GM18861 (cell line): ENCODE measurements around the gene TPPP.
A peak's percentile ranks its signal among the peaks of the same experiment; 100 is the strongest.
"Not testable (repeated sequence)": the region's sequence is repeated elsewhere in the genome, so short reads cannot be mapped to it uniquely, and the experiment has no call there.

Source experiments
- ATAC-seq: cut with Tn5 transposase; IDR thresholded peaks from one replicate; pipeline ENCODE4 v1.9.1; 2021; ENCODE audit not compliant: unreplicated experiment

The TPPP gene

DNA sequence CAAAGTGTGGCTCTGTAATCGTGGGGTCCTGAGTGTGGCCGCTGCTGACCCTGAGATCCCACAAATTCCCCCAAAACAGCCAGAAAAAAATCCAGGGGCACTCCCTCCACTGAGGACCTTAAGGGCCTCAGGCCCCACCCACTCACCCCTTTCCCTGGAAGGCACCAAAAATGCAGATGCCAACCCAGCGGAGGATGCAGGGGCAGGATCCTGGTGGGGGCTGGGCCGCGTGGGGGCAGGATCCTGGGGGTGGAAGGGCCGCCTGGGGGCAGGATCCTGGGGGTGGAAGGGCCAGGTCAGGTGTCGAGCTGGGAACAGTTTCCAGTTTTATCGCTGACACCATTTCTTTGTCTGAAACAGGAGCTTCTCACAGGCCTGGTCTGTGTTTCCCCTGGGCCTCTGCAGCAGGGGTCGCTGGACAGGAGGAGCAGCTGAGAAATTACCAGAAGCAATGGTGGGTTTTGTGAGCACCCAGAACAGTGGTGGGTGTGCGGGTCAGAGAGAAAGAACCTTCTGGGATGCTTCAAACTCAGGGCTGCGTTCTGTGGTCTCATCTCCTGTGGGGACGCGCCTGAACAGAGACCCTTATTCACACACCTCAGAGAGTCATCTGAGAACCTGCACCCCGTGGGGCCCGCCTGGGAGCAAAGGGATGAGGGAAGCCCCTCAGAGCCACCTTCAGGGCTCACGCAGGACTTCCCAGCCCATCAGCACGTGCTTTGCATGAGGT is 13.8 kb downstream of the TPPP start:
- not testable (repeated sequence) for ATAC-seq

DNA sequence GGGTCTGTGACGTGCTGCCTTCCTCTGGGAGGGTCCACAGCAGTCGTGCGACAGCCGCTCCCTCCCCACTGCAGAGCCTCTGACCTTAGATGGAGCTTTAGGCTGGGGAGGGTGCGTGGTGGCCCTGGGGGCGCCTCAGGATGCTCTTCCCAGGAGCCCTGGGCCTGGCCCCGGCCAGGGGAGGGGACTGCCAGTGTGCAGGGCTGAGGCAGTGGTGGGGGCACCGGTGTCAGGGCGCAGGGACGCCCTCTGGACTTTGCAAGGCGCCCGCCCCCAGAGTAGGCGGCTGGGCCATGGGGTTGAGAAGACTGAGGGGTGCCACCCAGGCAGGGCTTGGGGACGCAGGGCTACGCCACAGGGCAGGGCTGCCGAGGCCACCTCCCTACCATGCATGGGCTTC is 14.6 kb downstream of the TPPP start:
- not testable (repeated sequence) for ATAC-seq

DNA sequence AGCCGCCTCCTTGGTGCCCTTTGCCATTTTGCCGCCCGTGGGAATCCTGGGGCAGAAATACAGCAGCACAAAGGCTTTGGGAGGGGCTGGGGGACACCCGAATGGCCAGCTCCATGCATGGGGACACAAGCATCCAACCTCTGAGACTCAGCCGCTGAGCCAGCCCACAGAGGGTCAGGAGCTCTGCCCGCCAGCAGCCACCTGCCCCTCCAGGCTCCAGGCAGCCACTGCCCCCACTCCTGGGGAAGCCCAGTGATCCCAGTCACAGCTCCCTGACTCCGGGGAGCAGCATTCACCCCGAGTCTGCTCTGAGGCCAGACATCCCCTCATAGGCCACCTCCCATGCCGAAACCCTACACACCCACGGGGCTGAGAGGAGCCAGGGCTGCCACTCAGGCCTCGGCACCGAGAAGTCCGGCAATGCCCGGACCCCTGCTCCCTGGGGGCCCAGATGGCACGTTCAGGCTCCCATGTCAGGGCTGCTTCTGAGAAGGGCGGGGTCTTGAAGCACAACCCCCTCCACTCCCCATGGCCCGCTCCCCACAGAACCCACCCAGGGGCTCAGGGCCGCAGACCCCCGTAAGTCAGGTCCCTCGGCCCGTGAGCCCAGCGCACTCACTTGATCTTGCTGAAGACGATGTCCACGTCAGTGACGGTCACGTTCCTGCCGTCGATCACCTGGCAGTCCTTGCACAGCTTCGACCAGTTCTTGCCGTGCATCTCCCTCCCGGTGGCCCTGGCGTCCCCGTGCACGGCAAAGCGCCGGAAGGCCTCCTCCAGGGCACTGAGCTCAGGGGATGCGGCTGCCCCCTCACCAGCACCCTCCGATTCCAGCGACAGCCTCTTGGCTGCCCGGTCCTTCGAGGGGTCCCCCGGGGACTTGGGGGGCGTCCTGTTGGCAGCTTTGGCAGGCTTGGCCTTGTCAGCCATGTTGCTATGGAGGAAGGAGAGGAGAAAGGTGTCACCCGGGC is 15.7 kb downstream of the TPPP start:
- no peak for ATAC-seq

DNA sequence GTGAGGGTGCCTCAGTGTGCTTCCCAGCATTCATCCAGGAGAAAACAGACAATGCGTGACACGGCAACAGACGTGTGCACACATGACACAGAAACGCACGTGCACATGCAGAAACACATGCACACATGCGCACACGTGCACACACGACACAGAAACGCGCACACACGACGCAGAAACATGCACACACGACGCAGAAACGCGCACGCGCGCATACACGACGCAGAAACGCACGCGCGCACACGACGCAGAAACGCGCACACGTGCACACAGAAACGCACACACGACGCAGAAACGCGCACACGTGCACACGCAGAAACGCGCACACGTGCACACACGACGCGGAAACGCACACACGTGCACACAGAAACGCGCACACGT is 16.5 kb downstream of the TPPP start:
- no peak for ATAC-seq

DNA sequence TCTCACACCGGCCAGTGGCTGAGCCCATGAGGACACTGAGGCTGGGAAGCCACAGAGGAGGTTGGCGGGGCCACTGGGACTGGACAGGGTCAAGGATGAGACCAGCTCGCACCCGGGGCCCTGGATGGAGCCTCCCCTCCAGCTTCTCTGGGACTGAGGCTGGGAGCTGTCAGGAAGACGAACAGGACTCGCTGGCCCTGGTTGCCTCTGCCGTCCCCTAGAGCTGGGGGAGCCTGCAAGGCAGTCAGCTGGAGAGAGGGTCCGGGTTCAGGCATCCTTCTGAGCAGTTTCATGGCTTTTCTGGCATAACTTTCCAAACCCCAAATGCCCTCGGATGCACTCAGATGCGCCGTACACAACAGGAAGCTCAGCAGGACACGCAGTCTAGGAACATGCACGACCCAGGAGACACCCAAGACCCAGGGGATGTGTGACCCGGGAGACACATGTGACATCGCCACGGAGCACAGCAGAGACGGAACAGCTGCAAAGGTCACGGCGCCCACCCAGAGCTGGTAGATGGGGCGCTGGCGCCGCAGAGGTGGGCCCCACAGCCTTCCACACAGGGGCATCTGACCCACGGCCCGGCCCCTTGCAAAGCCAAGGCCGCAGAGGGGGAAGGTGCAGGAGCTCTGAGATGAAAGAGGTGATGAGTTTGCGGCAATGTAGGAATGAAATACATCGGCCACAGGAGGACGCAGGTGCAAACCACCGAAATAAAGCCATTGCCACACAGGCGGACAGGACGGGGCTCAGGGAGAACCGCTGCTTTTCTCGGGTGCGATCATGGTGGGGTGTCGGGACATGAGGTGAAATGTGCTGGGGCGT is 17.1 kb downstream of the TPPP start:
- no peak for ATAC-seq

DNA sequence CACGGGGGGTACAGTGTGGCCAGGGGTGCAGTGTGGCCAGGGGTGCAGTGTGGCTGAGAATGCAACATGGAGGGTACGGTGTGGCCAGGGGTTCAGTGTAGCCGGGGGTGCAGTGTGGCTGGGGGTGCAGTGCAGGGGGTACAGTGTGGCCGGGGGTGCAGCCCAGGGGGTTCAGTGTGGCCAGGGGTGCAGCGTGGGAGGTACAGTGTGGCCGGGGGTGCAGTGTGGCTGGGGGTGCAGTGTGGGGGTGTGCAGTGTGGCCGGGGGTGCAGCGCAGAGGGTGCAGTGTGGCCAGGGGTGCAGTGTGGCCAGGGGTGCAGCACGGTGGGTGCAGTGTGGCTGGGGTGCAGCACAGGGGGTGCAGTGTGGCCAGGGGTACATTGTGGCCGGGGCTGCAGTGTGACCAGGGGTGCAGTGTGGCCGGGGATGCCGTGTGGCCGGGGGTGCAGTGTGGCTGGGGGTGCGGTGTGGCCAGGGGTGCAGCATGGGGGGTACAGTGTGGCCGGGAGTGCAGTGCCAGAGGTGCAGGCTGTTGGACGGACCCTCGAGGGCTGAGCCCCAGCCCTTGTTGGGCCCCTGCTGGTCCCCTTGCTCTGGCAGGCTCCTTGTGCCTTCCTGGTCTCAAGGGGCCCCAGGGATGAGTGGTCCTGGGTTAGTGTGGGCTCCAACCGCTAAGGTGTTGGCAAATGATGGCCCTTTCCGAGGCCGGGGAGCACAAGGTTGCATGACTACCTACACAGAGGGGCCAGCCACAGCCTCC is 17.9 kb downstream of the TPPP start:
- ATAC-seq = no peak

DNA sequence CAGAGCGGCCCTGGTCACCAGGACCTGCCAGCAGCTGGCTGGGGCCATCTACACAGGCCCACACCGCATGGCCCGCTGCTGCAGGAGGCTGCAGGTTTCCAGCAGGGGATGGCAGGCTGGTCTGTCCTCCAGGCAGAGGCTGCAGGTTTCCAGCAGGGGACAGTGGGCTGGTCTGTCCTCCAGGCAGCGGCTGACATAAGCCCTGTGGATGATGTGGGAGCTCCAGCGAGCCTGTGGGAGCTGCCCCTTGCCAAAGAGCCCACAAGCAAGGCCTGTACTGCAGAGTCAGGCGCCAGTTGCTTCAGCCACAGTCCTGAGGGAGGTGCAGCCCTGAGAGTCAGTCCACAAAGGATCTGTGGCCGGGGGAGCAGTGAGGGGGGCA is 18.5 kb downstream of the TPPP start:
- ATAC-seq = no peak

DNA sequence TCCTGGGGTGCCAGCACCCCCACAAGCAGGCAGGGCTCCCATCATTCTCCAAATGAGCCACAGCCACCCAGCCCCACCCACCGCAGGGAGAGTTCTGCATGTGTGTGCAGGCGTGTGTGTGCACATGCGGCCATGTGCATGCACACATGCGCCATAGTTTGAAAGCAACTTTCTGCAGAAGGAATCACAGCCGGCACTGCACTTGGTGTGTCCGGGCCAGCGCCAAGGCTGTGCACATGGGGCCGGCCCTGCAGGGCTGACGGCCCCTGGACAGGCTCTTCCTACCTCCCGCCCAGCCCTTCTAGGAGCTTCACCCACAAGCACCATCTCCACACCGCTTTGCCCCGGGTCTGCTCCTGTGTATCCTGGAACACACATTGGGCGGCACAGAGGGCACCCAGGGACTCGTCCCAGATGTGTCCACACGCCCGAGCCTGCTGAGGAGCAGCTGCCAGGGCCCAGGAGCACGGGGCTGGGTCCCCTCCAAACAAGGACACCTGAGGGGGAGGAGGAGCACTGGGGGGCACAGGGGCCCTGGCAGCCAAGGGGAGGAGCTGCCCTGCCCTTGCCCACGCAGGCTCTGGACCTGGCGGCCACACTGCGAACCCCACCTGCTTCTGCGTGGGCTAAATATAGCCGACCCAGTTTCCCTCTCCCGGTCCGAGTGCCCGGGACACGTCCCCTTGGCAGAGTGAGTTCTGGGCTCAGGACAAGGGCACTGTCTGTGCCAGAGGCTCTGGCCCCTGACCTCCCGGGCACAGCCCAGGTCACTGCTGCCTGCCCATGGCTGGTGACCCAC is 19.1 kb downstream of the TPPP start:
- no peak for ATAC-seq

DNA sequence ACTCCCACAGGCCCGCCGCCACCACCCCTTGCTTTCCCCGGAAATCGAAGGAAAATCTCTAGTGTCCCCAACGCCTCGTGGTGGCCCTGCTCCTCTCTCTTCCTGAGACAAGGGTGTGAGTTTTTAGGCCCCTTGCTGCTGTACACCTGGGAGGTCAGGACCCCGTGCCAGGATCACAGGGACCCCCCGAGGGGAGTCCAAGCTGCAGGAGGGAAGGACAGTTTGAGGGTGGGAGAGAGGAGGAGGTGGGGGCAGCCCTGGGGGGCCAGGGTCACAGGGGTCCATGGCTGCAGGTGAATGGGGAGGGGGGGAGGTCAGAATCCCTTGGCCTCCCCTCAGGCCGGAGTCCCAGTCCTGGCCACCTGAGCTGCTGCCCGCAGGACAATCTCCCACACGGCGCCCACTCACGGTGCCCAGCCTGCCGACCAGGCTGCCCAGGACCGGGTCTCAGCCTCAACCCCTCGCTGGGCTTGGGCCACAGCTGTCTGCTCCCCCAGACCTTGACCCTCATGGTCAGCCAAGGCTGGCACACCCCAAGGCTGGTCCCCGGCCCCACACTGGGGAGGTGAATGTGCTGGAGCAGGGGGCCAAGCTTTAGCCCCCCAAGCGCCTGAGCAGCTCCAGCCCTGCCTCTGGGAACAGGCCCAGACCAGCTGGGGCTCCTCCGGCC is 19.9 kb downstream of the TPPP start:
- no peak for ATAC-seq

DNA sequence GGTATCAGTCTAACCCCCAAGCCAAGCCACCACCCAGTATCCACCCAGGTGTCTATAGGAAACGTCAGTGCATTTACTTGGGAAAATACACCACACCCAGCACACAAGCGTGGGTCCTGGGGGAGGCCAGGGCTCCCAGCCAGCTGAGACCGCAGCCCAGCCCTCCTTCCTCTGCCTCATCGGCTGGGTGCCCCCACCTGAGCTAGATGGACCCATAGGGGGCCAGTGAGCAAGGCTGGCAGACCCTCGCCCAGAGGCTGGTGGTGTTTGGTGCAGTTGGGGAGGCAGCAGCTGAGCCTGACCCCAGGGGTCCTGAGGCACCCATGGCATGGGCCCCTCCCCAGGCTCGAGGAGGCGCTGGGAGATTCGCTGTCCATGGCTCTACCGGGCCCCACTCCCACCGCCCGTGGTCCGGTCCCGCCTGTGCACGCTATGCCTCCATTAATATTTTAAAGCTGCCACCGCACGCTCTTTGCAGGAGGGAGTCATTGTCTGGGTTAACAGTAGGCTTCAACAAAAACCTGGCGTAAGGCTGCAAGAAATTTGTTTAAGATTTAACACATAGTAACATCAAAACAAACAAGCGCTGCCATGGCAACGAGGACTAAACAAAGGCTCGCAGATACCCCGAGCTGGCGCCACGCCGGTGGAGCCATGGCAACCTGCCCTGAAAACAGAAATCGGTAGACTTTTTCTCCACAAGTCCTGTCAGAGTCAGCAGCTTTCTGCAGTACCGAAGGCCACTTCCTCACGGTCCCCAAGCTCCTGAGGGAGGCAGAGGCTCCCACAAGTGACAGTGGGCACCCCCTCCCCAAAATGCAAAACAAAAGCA is 20.6 kb downstream of the TPPP start:
- no peak for ATAC-seq

DNA sequence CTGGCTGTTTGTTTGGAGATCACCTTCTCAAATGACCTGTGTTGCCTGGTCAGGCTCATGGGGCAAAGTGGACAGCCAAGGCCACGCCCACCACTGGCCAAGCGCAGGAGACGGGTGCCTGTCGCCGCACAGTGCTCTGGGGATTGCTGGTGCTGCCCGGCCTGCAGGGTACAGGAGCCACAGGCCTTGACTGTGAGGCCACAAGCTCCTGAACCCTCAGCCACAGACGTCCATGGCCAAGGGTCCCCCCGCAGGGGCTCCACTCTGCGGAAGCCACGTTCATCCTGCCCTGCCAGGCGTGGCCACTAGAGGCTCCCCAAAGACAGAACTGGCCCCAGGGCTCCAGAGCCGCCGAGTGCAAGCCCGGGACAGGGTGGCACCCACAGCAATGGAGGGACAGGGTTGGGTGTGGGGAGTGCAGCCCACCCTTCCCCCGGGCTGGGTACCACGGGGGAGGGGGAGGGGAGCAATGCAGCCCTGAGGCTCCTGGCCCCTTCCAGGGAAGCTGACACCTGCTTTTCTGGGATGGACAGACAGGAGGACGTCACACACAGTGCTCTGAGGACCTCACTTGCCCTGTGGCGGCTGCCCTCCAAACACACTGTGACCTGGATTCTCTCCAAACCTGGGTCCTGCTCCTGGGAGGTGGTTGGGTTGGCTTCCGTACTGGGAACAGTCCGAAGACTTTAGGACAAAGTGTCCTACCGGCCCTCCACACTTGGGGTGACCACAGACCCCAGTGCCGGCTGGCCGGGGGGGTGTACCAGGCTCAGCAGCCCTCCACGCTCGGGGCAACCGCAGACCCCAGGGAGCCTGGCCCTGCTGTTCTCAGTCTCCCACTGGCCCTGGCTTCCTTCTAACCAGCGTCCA is 21.5 kb downstream of the TPPP start:
- peak; percentile 58 for ATAC-seq

DNA sequence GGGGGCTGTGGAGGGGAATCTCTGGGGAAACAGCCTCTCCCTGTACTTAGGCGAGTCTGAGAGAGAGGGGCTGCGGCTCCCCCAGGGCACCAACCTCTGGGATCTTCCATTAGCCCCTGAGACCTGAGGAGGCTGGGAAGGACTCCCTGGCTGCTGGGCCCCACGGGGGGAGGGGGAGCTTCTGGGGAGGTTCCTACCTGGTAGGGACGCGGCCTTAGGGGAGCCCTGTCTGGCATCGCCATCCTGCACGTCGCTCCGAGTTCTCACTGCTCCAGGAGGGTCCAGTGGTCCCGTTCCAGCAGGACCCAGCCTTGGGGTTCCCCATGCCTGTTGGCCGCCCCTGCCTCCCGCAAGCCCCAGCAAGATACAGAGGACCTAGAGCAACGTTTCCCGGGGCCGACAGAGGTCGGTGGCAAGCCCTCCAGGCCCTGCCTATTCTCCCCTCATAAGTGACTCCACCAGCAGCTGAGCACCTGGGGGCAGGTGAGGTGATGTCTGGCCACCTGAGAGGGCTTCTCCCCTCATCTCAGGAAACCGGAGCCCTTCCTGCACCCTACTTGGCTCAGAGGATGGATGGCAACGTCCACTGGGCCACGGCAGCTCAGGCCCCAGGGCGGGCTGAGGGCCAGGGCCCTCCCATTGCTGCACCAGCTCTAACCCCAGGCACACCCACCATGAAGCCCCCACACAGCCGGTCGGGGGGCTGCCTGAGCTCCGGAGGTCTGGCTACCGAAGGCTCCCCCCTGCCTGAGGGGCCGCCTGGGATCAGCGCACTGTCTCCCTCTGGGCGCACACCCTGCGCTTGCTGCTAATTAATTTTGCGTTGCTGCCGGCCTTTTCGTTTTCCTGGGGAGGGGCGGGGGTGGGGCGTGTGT is 22.5 kb downstream of the TPPP start:
- ATAC-seq = no peak

DNA sequence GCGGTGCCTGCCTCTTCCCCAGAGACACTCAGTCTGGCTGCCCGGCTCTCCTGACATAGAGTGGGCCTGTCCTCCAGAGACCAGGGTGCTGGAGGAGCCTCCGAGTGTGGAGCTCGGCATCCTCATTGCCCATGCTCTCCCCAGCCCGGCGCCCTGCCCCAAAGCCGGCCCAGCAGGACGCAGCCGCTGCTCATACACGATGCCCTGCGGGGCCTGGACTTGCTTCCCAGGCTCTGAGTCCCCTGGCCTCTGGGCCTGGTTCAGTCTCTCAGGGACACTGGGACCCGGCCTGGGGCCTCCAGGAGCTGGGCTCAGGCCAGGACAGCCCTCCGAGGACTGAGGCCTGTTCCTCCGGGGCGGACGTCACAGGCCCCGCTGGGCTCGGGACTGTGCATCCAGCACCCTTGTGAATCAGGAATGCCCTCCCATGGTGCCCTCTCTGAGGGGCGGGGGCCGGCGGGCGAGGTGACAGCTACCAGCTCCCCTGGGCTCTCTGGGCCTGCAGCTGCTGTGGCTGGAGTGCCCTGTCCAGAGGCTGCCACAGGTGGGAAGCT is 23.2 kb downstream of the TPPP start:
- ATAC-seq = no peak

DNA sequence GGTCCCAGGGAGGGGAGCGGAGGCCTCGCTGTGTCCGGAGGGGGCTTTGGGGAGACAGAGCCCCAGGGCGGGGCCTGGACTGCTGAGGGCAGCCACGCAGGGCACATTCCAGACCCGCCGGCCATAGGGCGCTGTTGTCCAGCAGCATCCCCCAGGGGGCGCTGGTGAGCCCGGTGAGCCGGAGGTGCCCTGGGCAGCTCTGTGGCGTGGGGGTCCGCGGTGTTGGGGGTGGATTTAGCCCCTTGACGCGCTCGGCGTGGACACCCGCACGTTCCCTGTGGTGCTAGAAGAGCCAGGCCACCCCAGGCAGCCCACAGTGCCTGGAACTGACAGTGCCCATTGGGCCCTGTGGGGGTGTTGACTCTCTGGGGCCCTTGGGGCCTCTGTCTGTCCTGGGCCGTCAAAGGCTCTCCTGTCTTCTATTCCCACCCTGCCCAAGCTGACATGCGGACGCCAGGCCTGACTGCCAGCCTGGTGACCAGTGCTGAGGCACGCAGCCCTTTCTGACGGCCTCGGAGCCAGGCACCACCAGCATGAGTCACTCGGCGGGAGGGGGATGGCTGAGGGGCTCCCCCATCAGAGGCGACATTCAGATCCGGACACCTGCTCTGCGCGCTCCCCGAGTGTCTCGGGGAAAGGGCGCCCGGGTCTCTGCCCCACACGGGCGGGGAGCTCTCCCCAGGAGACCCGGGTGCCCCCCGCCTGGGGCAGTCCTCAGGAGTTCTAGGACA is 23.9 kb downstream of the TPPP start:
- no peak for ATAC-seq

DNA sequence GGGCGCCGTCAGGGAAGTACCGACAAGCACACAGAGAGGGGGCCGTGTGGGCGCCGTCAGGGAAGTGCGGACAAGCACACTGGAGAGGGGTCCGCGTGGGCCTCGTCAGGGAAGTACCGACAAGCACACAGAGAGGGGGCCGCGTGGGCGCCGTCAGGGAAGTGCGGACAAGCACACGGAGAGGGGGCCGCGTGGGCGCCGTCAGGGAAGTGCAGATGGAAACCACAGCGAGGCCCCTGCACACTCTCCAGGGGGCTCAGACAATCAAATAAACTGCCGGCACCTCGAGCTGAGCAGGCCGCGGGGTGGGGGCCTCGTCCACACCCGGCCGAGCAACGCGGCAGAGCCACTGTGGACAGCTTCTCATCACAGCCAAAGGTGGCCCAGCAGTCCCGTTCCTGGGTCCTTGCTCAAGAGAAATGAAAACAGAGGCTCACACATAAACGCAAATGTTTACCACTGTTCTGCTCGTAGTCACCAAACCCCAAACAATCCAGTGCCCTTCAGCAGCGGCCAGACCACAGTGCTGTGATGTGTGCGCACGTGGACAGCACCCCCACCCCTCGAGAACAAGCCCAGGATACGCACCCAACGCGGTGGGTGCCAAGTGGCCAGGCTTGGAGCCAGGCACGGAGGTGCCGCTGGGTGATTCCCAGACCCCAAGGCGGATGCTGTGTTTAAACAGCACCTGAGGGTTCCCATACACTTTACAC is 24.7 kb downstream of the TPPP start:
- no peak for ATAC-seq
